Endothelial cell of umbilical vein (primary cell): ENCODE data around the gene EDAR. TPM values are rescaled to one million over a fixed set of nuclear protein-coding genes. Genes with fewer than 3 reads are reported as not detected.

Experiments used
- BruUV-seq: library from RNA; stranded (reverse); fragments of 400-500 nt; replicated peaks from 2 replicates; lab custom pipeline; 2021; lab: Mats Ljungman, UMichigan
- CTCF ChIA-PET: fragments of 300-600, 350-600 bp; sonication (Branson Sonifier 250); formaldehyde crosslinking; loops from one replicate; lab custom pipeline; 2021; ENCODE audit warnings: antibody characterized with exemption, inconsistent platforms; lab: Charles Lee
- POLR2A ChIA-PET: fragments of 300-600, 350-600 bp; sonication (Branson Sonifier 250); formaldehyde crosslinking; loops from one replicate; lab custom pipeline; 2021; ENCODE audit warnings: antibody characterized with exemption, inconsistent platforms; lab: Charles Lee
- DNase-seq: peaks from one replicate; pipeline ENCODE4 v3.0.0-alpha.2; 2011; ENCODE audit warnings: low read depth, low spot score
- FAIRE-seq: peaks from 2 replicates; lab custom pipeline; 2011; peaks lifted over from hg19 to GRCh38; lab: Jason Lieb, UNC
- H2AFZ ChIP-seq: 2 replicates; pipeline ENCODE4 v1.6.0; 2012; ENCODE audit warnings: low read depth, low read length, control low read depth, inconsistent platforms
- H3K27ac ChIP-seq: 2 replicates; pipeline ENCODE4 v1.5.1; 2011; ENCODE audit warnings: low read depth, mild to moderate bottlenecking, control low read depth, low read length, moderate library complexity; ENCODE audit not compliant: insufficient read depth
- H3K27me3 ChIP-seq, 2 experiments: 2 replicates each; pipeline versions ENCODE4 v1.6.0 to v1.6.1; 2011; ENCODE audit warnings: low read length in 2 of 2, mixed read lengths in 1 of 2; ENCODE audit not compliant: control insufficient read depth in 2 of 2, insufficient read depth in 2 of 2
- H3K36me3 ChIP-seq, 2 experiments: 2 replicates in 1 of 2; 3 replicates in 1 of 2; pipeline ENCODE4 v1.5.1; 2011; ENCODE audit warnings: low read length in 2 of 2, mild to moderate bottlenecking in 1 of 2, moderate library complexity in 1 of 2; ENCODE audit not compliant: control insufficient read depth in 2 of 2, insufficient read depth in 2 of 2; ENCODE audit errors: extremely low read depth in 1 of 2
- H3K4me1 ChIP-seq: 3 replicates; pipeline ENCODE4 v1.5.1; 2011; ENCODE audit warnings: mild to moderate bottlenecking, low read length; ENCODE audit not compliant: control insufficient read depth, insufficient read depth; ENCODE audit errors: extremely low read depth
- H3K4me2 ChIP-seq: 2 replicates; pipeline ENCODE4 v1.6.1; 2011; ENCODE audit warnings: low read length, control low read depth, mixed read lengths; ENCODE audit not compliant: insufficient read depth
- H3K4me3 ChIP-seq, 3 experiments: fragments of 200-600 bp in 1 of 3; sonication (generic), shearing (Covaris generic) in 1 of 3; replicated peaks in 1 of 3; 2 replicates each; pipeline ENCODE4 v1.5.1; 2011 to 2016; ENCODE audit warnings: control low read depth in 3 of 3, low read length in 3 of 3, mild to moderate bottlenecking in 2 of 3, inconsistent platforms in 1 of 3, low read depth in 1 of 3, moderate library complexity in 1 of 3; ENCODE audit not compliant: insufficient read depth in 1 of 3
- H3K79me2 ChIP-seq: 2 replicates; pipeline ENCODE4 v1.6.0; 2012; ENCODE audit warnings: low read length, inconsistent platforms; ENCODE audit not compliant: control insufficient read depth, insufficient read depth
- H3K9ac ChIP-seq: replicated peaks from 2 replicates; pipeline ENCODE3; 2011; ENCODE audit warnings: low read length, control low read depth; ENCODE audit not compliant: insufficient read depth; ENCODE audit errors: extremely low read depth
- H3K9me1 ChIP-seq: replicated peaks from 3 replicates; pipeline ENCODE4 v1.6.0; 2011; ENCODE audit warnings: mild to moderate bottlenecking, low read length; ENCODE audit not compliant: control insufficient read depth, insufficient read depth; ENCODE audit errors: extremely low read depth
- H3K9me3 ChIP-seq: replicated peaks from 2 replicates; pipeline ENCODE4 v1.5.1; 2012; ENCODE audit warnings: low read length, inconsistent platforms; ENCODE audit not compliant: control insufficient read depth, insufficient read depth
- H4K20me1 ChIP-seq: replicated peaks from 2 replicates; pipeline ENCODE3; 2011; ENCODE audit warnings: mild to moderate bottlenecking, low read length; ENCODE audit not compliant: control insufficient read depth, insufficient read depth; ENCODE audit errors: extremely low read depth
- EZH2 ChIP-seq: IDR thresholded peaks from 2 replicates; pipeline ENCODE4 v1.6.1; 2012; ENCODE audit warnings: borderline replicate concordance, low read depth, mild to moderate bottlenecking, moderate library complexity, low read length, inconsistent platforms; ENCODE audit not compliant: severe bottlenecking
- FOS ChIP-seq: IDR thresholded peaks from 2 replicates; pipeline ENCODE4 v1.6.1; 2011; ENCODE audit warnings: mild to moderate bottlenecking, low read length, moderate library complexity, borderline replicate concordance; ENCODE audit not compliant: insufficient read depth
- GATA2 ChIP-seq: IDR thresholded peaks from 2 replicates; pipeline ENCODE4 v1.7.0; 2011; ENCODE audit warnings: low read depth, mild to moderate bottlenecking, moderate library complexity, mixed read lengths, low read length; ENCODE audit not compliant: insufficient read length, insufficient read depth
- JUN ChIP-seq: IDR thresholded peaks from 2 replicates; pipeline ENCODE4 v1.6.1; 2011; ENCODE audit warnings: borderline replicate concordance, low read depth; ENCODE audit not compliant: insufficient read length, insufficient read depth
- MYC ChIP-seq: IDR thresholded peaks from one replicate; pipeline ENCODE4 v1.6.1; 2011; ENCODE audit warnings: mild to moderate bottlenecking, low read depth, low read length
- POLR2A ChIP-seq: IDR thresholded peaks from 2 replicates; pipeline ENCODE4 v1.6.1; 2012; ENCODE audit warnings: low read depth, mild to moderate bottlenecking, control low read depth, low read length
- POLR2AphosphoS5 ChIP-seq: IDR thresholded peaks from 2 replicates; pipeline ENCODE4 v1.6.1; 2012; ENCODE audit warnings: low read depth, mild to moderate bottlenecking, control low read depth, low read length, moderate library complexity; ENCODE audit not compliant: insufficient read depth
- dilution Hi-C: fragments of 300-500 bp; cut with MboI; formaldehyde crosslinking; loops from one replicate; pipeline ENCODE4 v1.15.0; 2019; ENCODE audit warnings: low sequenced_read_pairs; ENCODE audit not compliant: extremely low pct_ligation_motif_present
- intact Hi-C: fragments of 100-400 bp; cut with micrococcal nuclease; formaldehyde crosslinking; loops from one replicate; pipeline ENCODE4 v1.10.0; 2022
- polyA plus RNA-seq, 4 experiments: library from polyadenylated mRNA; depleted of rRNA in 3 of 4; stranded (reverse) in 3 of 4; unstranded in 1 of 4; fragments of >200 nt; gene quantifications; 2 replicates each; pipeline versions ENCODE4 v1.2.1 to v1.2.3, GENCODE V29; 2011 to 2012; ENCODE audit warnings: missing spikeins in 1 of 4
- total RNA-seq: library from RNA; stranded (reverse); gene quantifications from 2 replicates; pipeline ENCODE4 v1.2.3, GENCODE V29; 2021
- TF ChIP-seq, protein P1 (sequence below): IDR thresholded peaks from 2 replicates; pipeline ENCODE4 v1.6.1; 2011; ENCODE audit not compliant: insufficient read depth, insufficient read length
- TF ChIP-seq, protein P2 (sequence below), 2 donors: IDR thresholded peaks; 1 replicate in 1 of 2; 2 replicates in 1 of 2; pipeline ENCODE4 v1.5.1; 2011; ENCODE audit warnings: low read length in 2 of 2, mild to moderate bottlenecking in 2 of 2, moderate library complexity in 2 of 2, control low read depth in 1 of 2, inconsistent platforms in 1 of 2, low read depth in 1 of 2; ENCODE audit not compliant: insufficient read depth in 1 of 2; ENCODE audit errors: extremely low read depth in 1 of 2

The EDAR gene
- total and polyA plus RNA-seq, 2 donors (not counting 3 experiments of a cell fraction or from before 2014, with no cell fraction given): not detected

DNA sequence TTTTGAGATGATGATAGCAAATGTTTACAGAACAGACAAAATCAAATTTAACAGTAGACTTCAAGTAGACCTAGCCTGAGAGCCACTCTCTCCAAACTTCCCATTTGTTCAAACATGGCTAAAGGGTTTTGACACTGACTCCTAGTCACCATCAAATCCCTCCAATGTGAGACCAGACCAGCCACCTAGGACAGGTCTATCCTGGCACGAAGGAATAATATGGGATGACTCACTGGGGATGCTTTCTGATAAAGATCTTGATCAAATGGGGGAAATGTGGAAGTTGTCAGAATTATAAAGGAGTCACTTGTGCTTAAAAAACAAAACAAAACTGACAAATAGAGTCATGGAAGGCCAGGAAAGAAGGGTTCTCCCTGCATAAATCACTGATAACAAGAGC is 95.7 kb downstream of the EDAR start:
- H3K4me3 ChIP-seq: no peak overlapping the region
- TF ChIP-seq, protein P1, sequence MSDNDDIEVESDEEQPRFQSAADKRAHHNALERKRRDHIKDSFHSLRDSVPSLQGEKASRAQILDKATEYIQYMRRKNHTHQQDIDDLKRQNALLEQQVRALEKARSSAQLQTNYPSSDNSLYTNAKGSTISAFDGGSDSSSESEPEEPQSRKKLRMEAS: no peak
- TF ChIP-seq, protein P2, sequence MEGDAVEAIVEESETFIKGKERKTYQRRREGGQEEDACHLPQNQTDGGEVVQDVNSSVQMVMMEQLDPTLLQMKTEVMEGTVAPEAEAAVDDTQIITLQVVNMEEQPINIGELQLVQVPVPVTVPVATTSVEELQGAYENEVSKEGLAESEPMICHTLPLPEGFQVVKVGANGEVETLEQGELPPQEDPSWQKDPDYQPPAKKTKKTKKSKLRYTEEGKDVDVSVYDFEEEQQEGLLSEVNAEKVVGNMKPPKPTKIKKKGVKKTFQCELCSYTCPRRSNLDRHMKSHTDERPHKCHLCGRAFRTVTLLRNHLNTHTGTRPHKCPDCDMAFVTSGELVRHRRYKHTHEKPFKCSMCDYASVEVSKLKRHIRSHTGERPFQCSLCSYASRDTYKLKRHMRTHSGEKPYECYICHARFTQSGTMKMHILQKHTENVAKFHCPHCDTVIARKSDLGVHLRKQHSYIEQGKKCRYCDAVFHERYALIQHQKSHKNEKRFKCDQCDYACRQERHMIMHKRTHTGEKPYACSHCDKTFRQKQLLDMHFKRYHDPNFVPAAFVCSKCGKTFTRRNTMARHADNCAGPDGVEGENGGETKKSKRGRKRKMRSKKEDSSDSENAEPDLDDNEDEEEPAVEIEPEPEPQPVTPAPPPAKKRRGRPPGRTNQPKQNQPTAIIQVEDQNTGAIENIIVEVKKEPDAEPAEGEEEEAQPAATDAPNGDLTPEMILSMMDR (IDR thresholded peaks at IDR 0.05; ENCODE audit: extremely low read depth in 1 of 2, insufficient read depth in 1 of 2, low read depth in 1 of 2, low read length in 2 of 2): no peak
- TF ChIP-seq GATA2 (no peak), EZH2 (no peak), POLR2A (no peak), MYC (no peak), JUN (no peak), FOS (no peak), POLR2AphosphoS5 (no peak)
- no peaks in the 10 kb centered on the region for H3K4me1 ChIP-seq
- no peak overlapping the region for H3K27ac ChIP-seq
- no peaks in the 10 kb centered on the region for H3K79me2 ChIP-seq
- CTCF ChIA-PET: interaction anchor here (1.2 kb wide), 1 partner anchor 8 kb away, joined by 3 read pairs; no protein-coding TSS in a partner anchor
- peaks cover 0 to 2% of the 10 kb centered on the region in 2 experiments for H3K27me3 ChIP-seq
- no peak for FAIRE-seq
- dilution Hi-C loops: no loop called here
- H2AFZ ChIP-seq: no peak overlapping the region
- H4K20me1 ChIP-seq: no peaks in the 10 kb centered on the region
- intact Hi-C loops: no loop called here
- no peak overlapping the region for H3K4me2 ChIP-seq
- no peak overlapping the region for H3K9ac ChIP-seq
- POLR2A ChIA-PET: no interaction called here
- no peaks in the 10 kb centered on the region for H3K36me3 ChIP-seq
- DNase-seq: no peak
- no peaks in the 10 kb centered on the region for H3K9me1 ChIP-seq
- BruUV-seq: no TSS peak
- H3K9me3 ChIP-seq: no peaks in the 10 kb centered on the region
